ENCODE data around the gene IPO9. TPM values are rescaled to one million over a fixed set of nuclear protein-coding genes. Genes with fewer than 3 reads are reported as not detected.
A peak's percentile ranks its signal among the peaks of the same experiment; 100 is the strongest.

Gene IPO9
- total and polyA plus RNA-seq, 2 of the 4 experiments (the other 2 are of a cell fraction), result 14.0 to 23.4 TPM

DNA sequence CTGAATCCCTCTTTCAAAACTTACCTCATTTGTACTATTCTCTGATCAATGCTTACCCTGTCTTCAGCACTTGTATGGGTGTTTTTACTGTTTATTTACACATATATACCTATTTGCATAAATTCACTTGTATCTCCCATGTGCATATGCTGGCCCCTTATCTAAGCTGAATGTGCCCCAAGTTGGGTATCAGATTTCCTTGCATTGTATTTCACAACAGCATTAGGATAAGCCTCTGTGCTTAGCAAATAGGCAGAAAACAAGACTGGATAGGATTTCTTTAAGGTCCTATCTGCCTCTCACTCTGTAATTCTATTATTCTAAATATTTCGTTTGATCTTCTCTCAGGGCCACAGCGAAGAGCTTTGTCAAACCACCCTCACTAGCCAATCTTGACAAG lies 45.9 kb upstream of the IPO9 start:
- DNase-seq (peak; percentile 46), ATAC-seq (ENCODE audit: low read depth) (peak; percentile 28; the same call in 1 of the 2 replicates)
- dilution Hi-C loops (cut with HindIII; ENCODE audit: low sequenced_read_pairs, unreplicated experiment), result no loop called here
- no peak overlapping the region for H3K4ac ChIP-seq (ENCODE audit: low read depth, low read length)
- no peak overlapping the region for H2BK120ac ChIP-seq (ENCODE audit: low read depth, low read length)
- no peak overlapping the region for H2BK5ac ChIP-seq (ENCODE audit: low read depth, low read length, poor library complexity, severe bottlenecking)
- no peaks in the 10 kb centered on the region for H3K27me3 ChIP-seq (ENCODE audit: control insufficient read depth, insufficient read depth, low read length)
- no peaks in the 10 kb centered on the region for H3K9me3 ChIP-seq (ENCODE audit: control insufficient read depth, insufficient read depth, low read length)
- H4K91ac ChIP-seq (ENCODE audit: insufficient read depth, low read depth, low read length), result no peak overlapping the region; the same call in 1 of the 2 replicates
- H2AK9ac ChIP-seq (replicated peaks; ENCODE audit: low read depth, low read length, poor library complexity), result no peak overlapping the region
- ChIA-PET POLR2A (ENCODE audit: unreplicated experiment) (no interaction called here), CTCF (no interaction called here)
- BruUV-seq (replicated peaks), result no TSS peak
- peak overlapping the region; percentile 22; the same call in 1 of the 2 replicates for H3K27ac ChIP-seq (ENCODE audit: insufficient read depth, low read length)
- TF ChIP-seq CEBPB (IDR thresholded peaks at IDR 0.05; ENCODE audit: low read depth, low read length) (peak; percentile 71), CHD1 (IDR thresholded peaks at IDR 0.05; ENCODE audit: low read depth, low read length) (no peak)
- in situ Hi-C loops (cut with MboI; ENCODE audit: low sequenced_read_pairs), result no loop called here
- H3K14ac ChIP-seq (replicated peaks; ENCODE audit: low read depth, low read length), result no peak overlapping the region
- H2BK20ac ChIP-seq (ENCODE audit: low read depth, low read length), result no peak overlapping the region
- peaks cover 10% of the 10 kb centered on the region; the same call in 1 of the 2 replicates for H3K9me1 ChIP-seq (ENCODE audit: insufficient read depth, low read length)
- no peak overlapping the region for H2AFZ ChIP-seq (replicated peaks; ENCODE audit: low read length, poor library complexity)
- no peak overlapping the region for H2AK5ac ChIP-seq (ENCODE audit: low read depth, low read length)
- intact Hi-C loops (cut with micrococcal nuclease), result no loop called here
- peaks cover 32 to 69% of the 10 kb centered on the region in 2 experiments for H3K79me1 ChIP-seq (ENCODE audit: low read depth in 1 of 2, low read length in 2 of 2)
- peak overlapping the region; percentile 49 for H4K5ac ChIP-seq (ENCODE audit: low read depth, low read length)
- no peak overlapping the region for H3K4me3 ChIP-seq (ENCODE audit: insufficient read depth, low read depth, low read length)
- H3K4me1 ChIP-seq (ENCODE audit: control insufficient read depth, insufficient read depth, low read length), result peaks cover 9% of the 10 kb centered on the region
- H4K20me1 ChIP-seq (ENCODE audit: insufficient read depth, low read length), result peaks cover 9% of the 10 kb centered on the region; the same call in 1 of the 2 replicates
- H3K4me2 ChIP-seq (ENCODE audit: low read depth, low read length), result no peak overlapping the region
- 100% methylated on average over 1 of the region's 2 CpGs; no CpG with 5 or more reads in 1 of the 2 experiments for WGBS, 2 experiments (ENCODE audit: extremely low coverage in 2 of 2, insufficient read length in 1 of 2)
- H3K9ac ChIP-seq (ENCODE audit: low read depth, low read length), result no peak overlapping the region
- H3K18ac ChIP-seq (ENCODE audit: low read depth, low read length), result peak overlapping the region; percentile 72; the same call in 1 of the 2 replicates
- H3K36me3 ChIP-seq (ENCODE audit: control insufficient read depth, insufficient read depth, low read length), result peaks cover 56% of the 10 kb centered on the region
- H4K8ac ChIP-seq (ENCODE audit: low read depth in 2 of 2, low read length in 2 of 2), result no peak overlapping the region
- no peak overlapping the region for H3K23ac ChIP-seq (ENCODE audit: low read depth, low read length)
- no peak overlapping the region for H2BK15ac ChIP-seq (ENCODE audit: low read depth, low read length)
- no peak overlapping the region for H3K56ac ChIP-seq (ENCODE audit: extremely low read depth, insufficient read depth, low read length)
